H1 (cell line): ENCODE results near the gene CACNG8. TPM values are rescaled to one million over a fixed set of nuclear protein-coding genes. Genes with fewer than 3 reads are reported as not detected.

Experiments used
- ASH2L ChIP-seq: fragments of 200-600, 300-600 bp; sonication (generic); IDR thresholded peaks from one replicate; pipeline ENCODE4 v1.7.1; 2017; ENCODE audit warnings: low read length
- ATF2 ChIP-seq: IDR thresholded peaks from 2 replicates; pipeline ENCODE4 v1.6.1; 2012; ENCODE audit warnings: low read length, inconsistent platforms
- CBX8 ChIP-seq: fragments of 300-800, 300-1000 bp; sonication (generic); IDR thresholded peaks from 2 replicates; pipeline ENCODE4 v1.7.1; 2016; ENCODE audit warnings: low read depth, low read length, borderline replicate concordance
- CHD1 ChIP-seq: IDR thresholded peaks from 2 replicates; pipeline ENCODE4 v1.6.1; 2012; ENCODE audit warnings: low read depth, low read length, improper control_type of control experiment
- CREB1 ChIP-seq: IDR thresholded peaks from 2 replicates; pipeline ENCODE4 v1.6.1; 2012; ENCODE audit warnings: inconsistent platforms
- EP300 ChIP-seq, 2 experiments: IDR thresholded peaks; 1 replicate in 1 of 2; 2 replicates in 1 of 2; pipeline ENCODE4 v1.6.1; 2011 to 2012; ENCODE audit warnings: low read depth in 2 of 2, low read length in 2 of 2, mild to moderate bottlenecking in 2 of 2, borderline replicate concordance in 1 of 2, inconsistent platforms in 1 of 2, moderate library complexity in 1 of 2
- FOSL1 ChIP-seq: IDR thresholded peaks from 2 replicates; pipeline ENCODE4 v1.6.1; 2011; ENCODE audit warnings: mild to moderate bottlenecking, low read depth, low read length, moderate library complexity; ENCODE audit not compliant: insufficient read depth
- GABPA ChIP-seq: IDR thresholded peaks from 2 replicates; pipeline ENCODE4 v1.6.1; 2011; ENCODE audit warnings: mild to moderate bottlenecking, low read length, moderate library complexity, borderline replicate concordance; ENCODE audit not compliant: insufficient read depth
- JUN ChIP-seq: IDR thresholded peaks from 2 replicates; pipeline ENCODE4 v1.6.1; 2011; ENCODE audit warnings: low read depth, mild to moderate bottlenecking, improper control_type of control experiment, low read length
- JUND ChIP-seq: IDR thresholded peaks from 2 replicates; pipeline ENCODE4 v1.6.1; 2011; ENCODE audit warnings: mild to moderate bottlenecking, improper control_type of control experiment, low read length
- NANOG ChIP-seq: IDR thresholded peaks from 2 replicates; pipeline ENCODE4 v1.6.1; 2011; ENCODE audit warnings: low read length, low read depth, mild to moderate bottlenecking, inconsistent platforms; ENCODE audit not compliant: insufficient read depth, poor library complexity, severe bottlenecking
- POU5F1 ChIP-seq: IDR thresholded peaks from 2 replicates; pipeline ENCODE4 v1.6.1; 2011; ENCODE audit warnings: low read depth, mild to moderate bottlenecking, low read length, moderate library complexity
- RAD21 ChIP-seq, 2 experiments: IDR thresholded peaks in 1 of 2; conservative IDR thresholded peaks in 1 of 2; 2 replicates each; pipeline ENCODE4 v1.6.1; 2011; ENCODE audit warnings: low read depth in 2 of 2, low read length in 2 of 2, improper control_type of control experiment in 1 of 2, inconsistent platforms in 1 of 2, mild to moderate bottlenecking in 1 of 2, moderate library complexity in 1 of 2
- RBBP5 ChIP-seq: IDR thresholded peaks from 2 replicates; pipeline ENCODE4 v1.7.1; 2012; ENCODE audit warnings: low read depth, mild to moderate bottlenecking, inconsistent platforms, low read length, moderate library complexity, borderline replicate concordance
- SIX5 ChIP-seq: IDR thresholded peaks from 2 replicates; pipeline ENCODE4 v1.6.1; 2011; ENCODE audit warnings: mild to moderate bottlenecking, low read depth, low read length
- SP1 ChIP-seq: IDR thresholded peaks from 2 replicates; pipeline ENCODE4 v1.6.1; 2011; ENCODE audit warnings: low read depth, low read length
- SRF ChIP-seq: IDR thresholded peaks from 2 replicates; pipeline ENCODE4 v1.6.1; 2011; ENCODE audit warnings: mild to moderate bottlenecking, low read depth, low read length, moderate library complexity
- SUZ12 ChIP-seq: fragments of 200-600 bp; sonication (generic); IDR thresholded peaks from 2 replicates; pipeline ENCODE4 v1.6.1; 2012; ENCODE audit warnings: mild to moderate bottlenecking, inconsistent platforms, low read length, moderate library complexity, mixed read lengths
- TAF1 ChIP-seq: IDR thresholded peaks from 2 replicates; pipeline ENCODE4 v1.6.1; 2011; ENCODE audit warnings: mild to moderate bottlenecking, low read depth, low read length
- TBP ChIP-seq: IDR thresholded peaks from 2 replicates; pipeline ENCODE4 v1.6.1; 2011; ENCODE audit warnings: low read depth, low read length, improper control_type of control experiment
- TEAD4 ChIP-seq: IDR thresholded peaks from 2 replicates; pipeline ENCODE4 v1.6.1; 2012; ENCODE audit warnings: low read depth, low read length, inconsistent platforms, mixed read lengths
- USF2 ChIP-seq: IDR thresholded peaks from 2 replicates; pipeline ENCODE4 v1.6.1; 2011; ENCODE audit warnings: low read length, improper control_type of control experiment
- polyA plus RNA-seq, 7 experiments: library from polyadenylated mRNA; depleted of rRNA in 3 of 7; stranded (reverse) in 5 of 7; unstranded in 2 of 7; fragments of >200 nt in 5 of 7; fragments of 200-250 nt in 2 of 7; gene quantifications; 1 replicate in 5 of 7; 2 replicates in 1 of 7; 4 replicates in 1 of 7; pipeline versions ENCODE4 v1.2.1 to v1.2.3, GENCODE V29; 2011 to 2013; ENCODE audit warnings: missing spikeins in 2 of 7, mixed read lengths in 2 of 7
- total RNA-seq: library from RNA; stranded (reverse); fragmentation: NEBNext Ultra II Directional; extraction: Animal tissue kit (Norgen Biotek cat#: 25700); gene quantifications from 2 replicates; pipeline ENCODE4 v1.2.1, GENCODE V29; 2021

The CACNG8 gene
- total and polyA plus RNA-seq, 2 of the 8 experiments (the other 6 are each of a cell fraction or from before 2014, with no cell fraction given) = 0.41 to 4.5 TPM

- TF ChIP-seq ATF2 (no peak; the same call in 1 of the 2 replicates), RAD21 (IDR thresholded peaks at IDR 0.05 in 1 of 2, conservative IDR thresholded peaks at IDR 0.05 in 1 of 2; ENCODE audit: low read depth in 2 of 2, low read length in 2 of 2) (no peak), POU5F1 (no peak), SIX5 (no peak; the same call in 1 of the 2 replicates), GABPA (no peak), FOSL1 (no peak), EP300 (IDR thresholded peaks at IDR 0.05; ENCODE audit: borderline replicate concordance in 1 of 2, low read depth in 2 of 2, low read length in 2 of 2) (no peak), ASH2L (peak; percentile 80), CBX8 (no peak), SP1 (peak; percentile 98), TBP (no peak), TEAD4 (no peak), USF2 (no peak), SRF (no peak), CREB1 (peak; percentile 39), TAF1 (no peak), SUZ12 (no peak), JUND (no peak), NANOG (no peak), JUN (no peak), CHD1 (no peak), RBBP5 (no peak)
These were observed 15.4 kb downstream of the CACNG8 start (continued) for GRCh38 chr19:53977991-53978731.
